ENCODE measurements around the gene LOXL4.

The LOXL4 gene

GRCh38 chr10:98262571-98262970, 5.4 kb downstream of the LOXL4 start:
- no peak for DNase-seq

- no peak for DNase-seq
Observed at GRCh38 chr10:98261436-98262277, 6.3 kb downstream of the LOXL4 start.

- DNase-seq, result no peak
Observed at GRCh38 chr10:98260752-98261151, 7.2 kb downstream of the LOXL4 start.

- no peak for DNase-seq
Observed at GRCh38 chr10:98260350-98260749, 7.6 kb downstream of the LOXL4 start.

GRCh38 chr10:98259606-98260315, 8.2 kb downstream of the LOXL4 start:
- no peak for DNase-seq

GRCh38 chr10:98258683-98259454, 9.1 kb downstream of the LOXL4 start:
- DNase-seq, result no peak

GRCh38 chr10:98257961-98258360, 10.0 kb downstream of the LOXL4 start:
- no peak for DNase-seq

- no peak for DNase-seq
Observed at GRCh38 chr10:98257198-98257597, 10.8 kb downstream of the LOXL4 start.

GRCh38 chr10:98256692-98257091, 11.3 kb downstream of the LOXL4 start:
- DNase-seq, result no peak

- DNase-seq, result no peak
Observed at GRCh38 chr10:98255146-98255877, 12.7 kb downstream of the LOXL4 start.

- DNase-seq, result no peak
Observed at GRCh38 chr10:98254234-98254974, 13.6 kb downstream of the LOXL4 start.

GRCh38 chr10:98253499-98253898, 14.5 kb downstream of the LOXL4 start:
- no peak for DNase-seq

GRCh38 chr10:98252464-98252863, 15.5 kb downstream of the LOXL4 start:
- no peak for DNase-seq

GRCh38 chr10:98251399-98251798, 16.6 kb downstream of the LOXL4 start:
- no peak for DNase-seq

- no peak for DNase-seq
Observed at GRCh38 chr10:98249134-98249533, 18.9 kb downstream of the LOXL4 start.

- DNase-seq, result no peak
Observed at GRCh38 chr10:98248018-98248417, 20.0 kb downstream of the LOXL4 start.

- no peak for DNase-seq
Observed at GRCh38 chr10:98246911-98247805, 20.8 kb downstream of the LOXL4 start.

GRCh38 chr10:98244586-98244985, 23.4 kb downstream of the LOXL4 start:
- no peak for DNase-seq

- DNase-seq, result no peak
Observed at GRCh38 chr10:98244141-98244540, 23.9 kb downstream of the LOXL4 start.

- DNase-seq, result no peak
Observed at GRCh38 chr10:98242823-98243222, 25.2 kb downstream of the LOXL4 start.

- DNase-seq, result no peak
Observed at GRCh38 chr10:98240524-98240923, 27.5 kb downstream of the LOXL4 start.

Data from NCI-H526 treated with DMSO at 0.1 percent for 48 hours (cell line).